HEK293T (cell line): Measurements from ENCODE around the gene EFNA5.

ENCODE experiments used
- CTCF ChIA-PET: fragments of 350-600 bp; formaldehyde crosslinking; extraction: SDS; loops from one replicate; lab custom pipeline; 2021; ENCODE audit warnings: antibody characterized with exemption, inconsistent platforms; lab: Yijun Ruan, JAX
- POLR2A ChIA-PET: fragments of 350-600 bp; formaldehyde crosslinking; extraction: SDS; loops from one replicate; lab custom pipeline; 2020; ENCODE audit warnings: antibody characterized with exemption, inconsistent platforms; lab: Yijun Ruan, JAX
- DNase-seq: peaks from one replicate; pipeline ENCODE4 v3.0.0; 2012; ENCODE audit warnings: mixed read lengths; ENCODE audit errors: extremely low spot score
- ARNT ChIP-seq: fragments of 450-650 bp; IDR thresholded peaks from 2 replicates; pipeline ENCODE4 v1.6.1; 2017; ENCODE audit warnings: mild to moderate bottlenecking
- BHLHE40 ChIP-seq: fragments of 450-650 bp; IDR thresholded peaks from 2 replicates; pipeline ENCODE4 v1.6.1; 2016; ENCODE audit warnings: mild to moderate bottlenecking, moderate library complexity, borderline replicate concordance
- CTBP1 ChIP-seq: fragments of 450-650 bp; IDR thresholded peaks from 2 replicates; pipeline ENCODE4 v1.6.1; 2016; ENCODE audit warnings: borderline replicate concordance
- ELF4 ChIP-seq: fragments of 450-650 bp; IDR thresholded peaks from 2 replicates; pipeline ENCODE4 v1.6.1; 2017; ENCODE audit warnings: antibody characterized with exemption
- FOXA1 ChIP-seq: fragments of 450-650 bp; IDR thresholded peaks from 2 replicates; pipeline ENCODE4 v1.6.1; 2016; ENCODE audit warnings: mild to moderate bottlenecking
- FOXK2 ChIP-seq: fragments of 450-650 bp; IDR thresholded peaks from 2 replicates; pipeline ENCODE4 v1.6.1; 2016; ENCODE audit warnings: mild to moderate bottlenecking
- FOXM1 ChIP-seq: fragments of 450-650 bp; IDR thresholded peaks from 2 replicates; pipeline ENCODE4 v1.6.1; 2017; ENCODE audit warnings: mild to moderate bottlenecking, borderline replicate concordance
- HDGF ChIP-seq: fragments of 450-650 bp; IDR thresholded peaks from 2 replicates; pipeline ENCODE4 v1.6.1; 2017; ENCODE audit warnings: antibody characterized with exemption, borderline replicate concordance
- L3MBTL2 ChIP-seq: fragments of 450-650 bp; conservative IDR thresholded peaks from 2 replicates; pipeline ENCODE4 v1.6.1; 2016; ENCODE audit warnings: mild to moderate bottlenecking
- LEF1 ChIP-seq: fragments of 450-650 bp; IDR thresholded peaks from 2 replicates; pipeline ENCODE4 v1.6.1; 2017; ENCODE audit warnings: mild to moderate bottlenecking, borderline replicate concordance
- NFRKB ChIP-seq: fragments of 450-650 bp; IDR thresholded peaks from 2 replicates; pipeline ENCODE4 v1.6.1; 2016; ENCODE audit warnings: mild to moderate bottlenecking, moderate library complexity
- SP1 ChIP-seq: fragments of 450-650 bp; IDR thresholded peaks from 2 replicates; pipeline ENCODE4 v1.6.1; 2017
- SUZ12 ChIP-seq: fragments of 450-650 bp; IDR thresholded peaks from 2 replicates; pipeline ENCODE4 v1.6.1; 2016; ENCODE audit warnings: mild to moderate bottlenecking
- TARDBP ChIP-seq: fragments of 450-650 bp; IDR thresholded peaks from 2 replicates; pipeline ENCODE4 v1.6.1; 2016
- ZNF384 ChIP-seq: fragments of 450-650 bp; IDR thresholded peaks from 2 replicates; pipeline ENCODE4 v1.6.1; 2016
- TF ChIP-seq, protein P1 (sequence below): fragments of 450-650 bp; IDR thresholded peaks from 2 replicates; pipeline ENCODE4 v1.6.1; 2016

The EFNA5 gene

GRCh38 chr5:107398703-107399102, 272.0 kb downstream of the EFNA5 start:
- CTCF ChIA-PET = no interaction called here
- TF ChIP-seq NFRKB (no peak), BHLHE40 (no peak), SP1 (no peak), ARNT (no peak), FOXM1 (no peak)
- no peak for DNase-seq
- POLR2A ChIA-PET = no interaction called here

- ChIA-PET POLR2A (no interaction called here), CTCF (no interaction called here)
- TF ChIP-seq FOXA1 (no peak), ARNT (no peak), CTBP1 (no peak)
- no peak for DNase-seq
These were observed 274.4 kb downstream of the EFNA5 start for GRCh38 chr5:107396351-107396690.

DNA sequence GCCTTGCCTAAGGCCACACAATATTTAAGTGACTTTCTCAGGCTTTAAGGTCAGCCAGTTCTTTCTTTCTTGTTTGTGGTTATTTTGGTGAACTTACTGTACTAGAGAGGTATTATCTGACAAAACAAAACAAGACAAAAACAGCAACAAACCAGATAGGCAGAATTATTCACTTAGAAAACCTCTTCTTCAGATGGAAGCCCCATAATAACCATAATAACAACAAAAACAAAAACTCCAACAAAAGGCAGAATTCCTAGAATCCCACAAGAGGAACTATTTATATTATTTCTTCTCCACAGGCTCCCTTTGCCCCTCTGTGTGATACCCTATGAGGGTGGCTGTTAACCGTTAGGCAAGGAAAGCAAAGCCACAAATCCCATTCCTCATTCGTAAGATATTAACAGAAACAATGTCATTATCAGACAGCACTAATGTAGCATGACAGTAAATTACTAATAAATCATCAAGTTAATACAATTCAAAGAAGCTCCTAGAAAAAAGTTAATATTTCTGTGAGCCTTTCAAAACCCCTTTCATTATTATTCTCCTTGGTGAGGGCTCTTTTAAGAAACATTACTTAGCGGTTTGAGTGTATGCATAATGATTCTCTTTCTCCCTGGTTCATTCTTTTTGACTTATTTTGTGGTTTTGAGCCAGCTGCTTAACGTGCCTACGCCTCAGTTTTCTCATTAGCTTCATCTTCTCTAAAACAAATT, 274.9 kb downstream of the EFNA5 start:
- TF ChIP-seq ARNT = no peak
- ChIA-PET CTCF (no interaction called here), POLR2A (no interaction called here)
- DNase-seq = no peak

- ChIA-PET POLR2A (no interaction called here), CTCF (no interaction called here)
- TF ChIP-seq FOXM1 = no peak
- no peak for TF ChIP-seq FOXA1
- no peak for TF ChIP-seq SP1
- no peak for TF ChIP-seq ELF4
- TF ChIP-seq BHLHE40 = no peak
- TF ChIP-seq ARNT = no peak
- no peak for TF ChIP-seq ZNF384
- TF ChIP-seq, protein P1, sequence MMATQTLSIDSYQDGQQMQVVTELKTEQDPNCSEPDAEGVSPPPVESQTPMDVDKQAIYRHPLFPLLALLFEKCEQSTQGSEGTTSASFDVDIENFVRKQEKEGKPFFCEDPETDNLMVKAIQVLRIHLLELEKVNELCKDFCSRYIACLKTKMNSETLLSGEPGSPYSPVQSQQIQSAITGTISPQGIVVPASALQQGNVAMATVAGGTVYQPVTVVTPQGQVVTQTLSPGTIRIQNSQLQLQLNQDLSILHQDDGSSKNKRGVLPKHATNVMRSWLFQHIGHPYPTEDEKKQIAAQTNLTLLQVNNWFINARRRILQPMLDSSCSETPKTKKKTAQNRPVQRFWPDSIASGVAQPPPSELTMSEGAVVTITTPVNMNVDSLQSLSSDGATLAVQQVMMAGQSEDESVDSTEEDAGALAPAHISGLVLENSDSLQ = no peak
- no peak for TF ChIP-seq CTBP1
- TF ChIP-seq SUZ12 = no peak
- no peak for TF ChIP-seq FOXK2
- TF ChIP-seq L3MBTL2 = no peak
- no peak for TF ChIP-seq TARDBP
- TF ChIP-seq NFRKB = no peak
- TF ChIP-seq HDGF = no peak
- TF ChIP-seq LEF1 = no peak
- DNase-seq = no peak
These were observed 276.9 kb downstream of the EFNA5 start for GRCh38 chr5:107393851-107394250.

GRCh38 chr5:107391787-107392186, 278.9 kb downstream of the EFNA5 start:
- POLR2A ChIA-PET = no interaction called here
- TF ChIP-seq SUZ12 (no peak), TARDBP (no peak), FOXK2 (no peak), FOXA1 (no peak), SP1 (no peak), NFRKB (no peak), LEF1 (no peak), ZNF384 (no peak), ARNT (no peak)
- CTCF ChIA-PET = no interaction called here

GRCh38 chr5:107389775-107390148, 281.0 kb downstream of the EFNA5 start:
- no peak for DNase-seq
- CTCF ChIA-PET = no interaction called here
- TF ChIP-seq NFRKB (no peak), BHLHE40 (no peak), SP1 (no peak), FOXM1 (no peak), ELF4 (no peak), FOXK2 (no peak), ZNF384 (no peak), FOXA1 (no peak), LEF1 (no peak), CTBP1 (no peak), TARDBP (no peak), HDGF (no peak), SUZ12 (no peak), L3MBTL2 (no peak), ARNT (no peak)
- TF ChIP-seq, protein P1 = no peak

More at GRCh38 chr5:107391787-107392186, 278.9 kb downstream of the EFNA5 start:
- DNase-seq = no peak

GRCh38 chr5:107389130-107389774, 281.5 kb downstream of the EFNA5 start:
- DNase-seq = no peak
- ChIA-PET POLR2A (no interaction called here), CTCF (no interaction called here)
- TF ChIP-seq, protein P1 = peak; percentile 40
- TF ChIP-seq FOXA1 = no peak

More at GRCh38 chr5:107389775-107390148, 281.0 kb downstream of the EFNA5 start:
- POLR2A ChIA-PET = no interaction called here
